K562 (cell line): ENCODE measurements around the gene ELF1. TPM values are rescaled to one million over a fixed set of nuclear protein-coding genes. Genes with fewer than 3 reads are reported as not detected.
A peak's percentile ranks its signal among the peaks of the same experiment; 100 is the strongest.

ENCODE experiments used
- ATAC-seq: fragments of 200-7000 bp; cut with Tn5 transposase; 3 replicates; pipeline ENCODE4 v1.9.1; 2020; ENCODE audit warnings: moderate library complexity
- BruUV-seq: library from RNA; stranded (reverse); fragments of 400-500 nt; replicated peaks from 2 replicates; lab custom pipeline; 2021; lab: Mats Ljungman, UMichigan
- CTCF ChIA-PET: fragments of 300-600 bp; formaldehyde crosslinking; extraction: SDS; loops from one replicate; lab custom pipeline; 2021; ENCODE audit warnings: low intra/inter-chr PET ratio; lab: Yijun Ruan, JAX
- POLR2A ChIA-PET: fragments of 300-600, 350-650 bp; sonication (Branson Sonifier 250); formaldehyde crosslinking; extraction: SDS; loops from one replicate; lab custom pipeline; 2021; ENCODE audit warnings: antibody characterized with exemption, inconsistent platforms; lab: Yijun Ruan, JAX
- DNase-seq, 4 experiments: peaks; one replicate each; pipeline versions ENCODE4 v3.0.0 to v3.0.0-alpha.2; 2011 to 2018; ENCODE audit warnings: low spot score in 3 of 4, mixed read lengths in 3 of 4; ENCODE audit errors: extremely low read depth in 1 of 4
- FAIRE-seq: peaks from 2 replicates; lab custom pipeline; 2011; peaks lifted over from hg19 to GRCh38; lab: Jason Lieb, UNC
- H2AFZ ChIP-seq: 2 replicates; pipeline ENCODE4 v1.6.0; 2011; ENCODE audit warnings: low read depth, low read length, control low read depth, inconsistent platforms
- H3K27ac ChIP-seq: fragments of 200-600 bp; 3 replicates; pipeline ENCODE4 v1.8.0; 2011; ENCODE audit warnings: low read depth, mild to moderate bottlenecking, control low read depth, inconsistent platforms, low read length, moderate library complexity, mixed read lengths; ENCODE audit errors: extremely low read depth
- H3K27me3 ChIP-seq, 2 experiments: fragments of 300-600 bp in 1 of 2; 2 replicates in 1 of 2; 3 replicates in 1 of 2; pipeline versions ENCODE4 v1.6.0 to v1.8.0; 2011; ENCODE audit warnings: inconsistent platforms in 2 of 2, low read length in 2 of 2, mild to moderate bottlenecking in 1 of 2, mixed read lengths in 1 of 2, moderate library complexity in 1 of 2; ENCODE audit not compliant: control insufficient read depth in 2 of 2, insufficient read depth in 2 of 2
- H3K36me3 ChIP-seq: fragments of 300-600 bp; 3 replicates; pipeline ENCODE4 v1.8.0; 2011; ENCODE audit warnings: mild to moderate bottlenecking, low read length, inconsistent platforms; ENCODE audit not compliant: control insufficient read depth, insufficient read depth
- H3K4me1 ChIP-seq, 2 experiments: fragments of 200-600 bp in 1 of 2; replicated peaks in 1 of 2; 2 replicates in 1 of 2; 3 replicates in 1 of 2; pipeline versions ENCODE4 v1.5.1 to v1.8.0; 2011; ENCODE audit warnings: inconsistent platforms in 2 of 2, low read length in 2 of 2, mild to moderate bottlenecking in 1 of 2, mixed read lengths in 1 of 2, moderate library complexity in 1 of 2; ENCODE audit not compliant: control insufficient read depth in 2 of 2, insufficient read depth in 2 of 2
- H3K4me2 ChIP-seq: 2 replicates; pipeline ENCODE4 v1.6.1; 2011; ENCODE audit warnings: low read length, control low read depth, inconsistent platforms, mixed read lengths; ENCODE audit not compliant: insufficient read depth
- H3K4me3 ChIP-seq: fragments of 200-600 bp; sonication (generic), shearing (Covaris generic); 2 replicates; pipeline ENCODE4 v1.5.1; 2016; ENCODE audit warnings: control low read depth, inconsistent platforms
- H3K79me2 ChIP-seq: fragments of 200-600 bp; 3 replicates; pipeline ENCODE4 v1.8.0; 2011; ENCODE audit warnings: low read length, inconsistent platforms; ENCODE audit not compliant: control insufficient read depth, insufficient read depth
- H3K9ac ChIP-seq, 2 experiments: 2 replicates each; pipeline versions ENCODE4 v1.6.0 to v1.6.1; 2011; ENCODE audit warnings: low read depth in 2 of 2, low read length in 2 of 2, control low read depth in 1 of 2, inconsistent platforms in 1 of 2, mild to moderate bottlenecking in 1 of 2, mixed read lengths in 1 of 2; ENCODE audit not compliant: insufficient read depth in 1 of 2
- H3K9me1 ChIP-seq: one replicate; pipeline ENCODE4 v1.6.0; 2011; ENCODE audit warnings: inconsistent platforms, mild to moderate bottlenecking, low read length, moderate library complexity; ENCODE audit not compliant: control insufficient read depth, insufficient read depth
- H3K9me3 ChIP-seq: replicated peaks from 2 replicates; pipeline ENCODE4 v1.5.1; 2011; ENCODE audit warnings: low read depth, low read length, inconsistent platforms; ENCODE audit not compliant: control insufficient read depth, insufficient read depth
- H4K20me1 ChIP-seq: replicated peaks from 2 replicates; pipeline ENCODE4 v1.6.1; 2011; ENCODE audit warnings: low read length, inconsistent platforms, mixed read lengths; ENCODE audit not compliant: control insufficient read depth, insufficient read depth
- CBFA2T2 ChIP-seq: fragments of 450-650 bp; conservative IDR thresholded peaks from 2 replicates; pipeline ENCODE4 v1.6.1; 2017; ENCODE audit warnings: mild to moderate bottlenecking
- CBFA2T3 ChIP-seq: fragments of 450-650 bp; IDR thresholded peaks from 2 replicates; pipeline ENCODE4 v1.6.1; 2017
- HDAC1 ChIP-seq, 2 experiments: fragments of 450-650 bp; IDR thresholded peaks; 2 replicates each; pipeline ENCODE4 v1.6.1; 2016 to 2017; ENCODE audit warnings: inconsistent platforms in 1 of 2, mild to moderate bottlenecking in 1 of 2, moderate library complexity in 1 of 2
- KDM1A ChIP-seq, 2 experiments: fragments of 450-650 bp; IDR thresholded peaks; 2 replicates each; pipeline ENCODE4 v1.6.1; 2016; ENCODE audit warnings: mild to moderate bottlenecking in 2 of 2
- TBL1XR1 ChIP-seq, 2 experiments: IDR thresholded peaks; 2 replicates each; pipeline ENCODE4 v1.6.1; 2012; ENCODE audit warnings: improper control_type of control experiment in 2 of 2, low read length in 2 of 2, mild to moderate bottlenecking in 1 of 2
- WGBS: fragments of 100-300 bp; shearing (Covaris generic); methylation state at CpG from one replicate; pipeline ENCODE4 v1.1.6; 2016; ENCODE audit warnings: low coverage, mixed read lengths; ENCODE audit not compliant: insufficient coverage; ENCODE audit errors: missing lambda C conversion rate; 5-methylcytosine and 5-hydroxymethylcytosine counted together
- in situ Hi-C: fragments of 300-500 bp; cut with MboI; formaldehyde crosslinking; loops from 4 replicates; pipeline ENCODE4 v1.15.0; 2018; ENCODE audit warnings: inconsistent platforms, mixed read lengths
- intact Hi-C: fragments of 100-400 bp; cut with micrococcal nuclease; formaldehyde crosslinking; loops from 2 replicates; pipeline ENCODE4 v1.14.2; 2022
- polyA plus RNA-seq, 8 experiments: library from polyadenylated mRNA; depleted of rRNA in 4 of 8; stranded (reverse) in 5 of 8; unstranded in 3 of 8; fragments of >200 nt; fragmentation: Nextera tagmentation in 2 of 8; fragmentation: Illumina TruSeq in 1 of 8; extraction: Ambion mirVana in 2 of 8; extraction: Trizol in 1 of 8; gene quantifications; 2 replicates each; pipeline versions ENCODE4 v1.2.1 to v1.2.3, GENCODE V29; 2011 to 2014; ENCODE audit warnings: inconsistent platforms in 1 of 8, missing spikeins in 1 of 8
- total RNA-seq, 7 experiments: library from RNA; depleted of rRNA in 6 of 7; stranded (reverse); fragments of >200 nt in 6 of 7; fragmentation: Illumina TruSeq in 2 of 7; extraction: Trizol in 2 of 7; gene quantifications; 2 replicates each; pipeline versions ENCODE4 v1.2.1 to v1.2.3, GENCODE V29; 2011 to 2021; ENCODE audit warnings: low replicate concordance in 1 of 7
- TF ChIP-seq, protein P1 (sequence below): fragments of 450-650 bp; IDR thresholded peaks from 2 replicates; pipeline ENCODE4 v1.6.1; 2016; ENCODE audit warnings: mild to moderate bottlenecking, moderate library complexity
- TF ChIP-seq, protein P2 (sequence below): fragments of 450-650 bp; formaldehyde crosslinking; IDR thresholded peaks from 2 replicates; pipeline ENCODE4 v1.4.0; 2020; ENCODE audit warnings: mild to moderate bottlenecking, moderate library complexity

The ELF1 gene
- total and polyA plus RNA-seq, 9 of the 15 experiments (the other 6 are each of a cell fraction or from before 2014, with no cell fraction given): 24.7 to 54.4 (median 33.4) TPM

DNA sequence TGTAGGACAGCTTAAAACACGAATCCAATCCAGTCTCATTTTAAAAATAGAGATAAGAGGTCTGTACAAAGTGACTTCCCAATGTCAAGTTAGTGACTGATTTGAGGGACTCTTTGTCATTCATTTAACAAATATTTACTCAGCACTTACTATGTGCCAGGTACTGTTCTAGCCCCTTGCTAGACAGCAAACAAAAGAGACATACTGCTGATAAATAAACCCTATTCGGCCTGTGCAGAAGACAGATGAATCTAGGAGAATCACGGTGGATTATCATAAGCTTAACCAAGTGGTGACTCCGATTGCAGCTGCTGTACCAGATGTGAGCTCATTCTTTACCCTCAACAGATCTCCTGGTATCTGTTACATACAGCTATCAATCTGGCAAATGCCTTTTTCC, 6.4 kb upstream of the ELF1 start:
- Histone ChIP-seq H3K4me2 (no peak overlapping the region), H3K27me3 (no peaks in the 10 kb centered on the region), H3K9me3 (no peaks in the 10 kb centered on the region), H3K36me3 (peaks cover 6% of the 10 kb centered on the region; the same call in 2 of the 3 replicates), H3K4me3 (no peak overlapping the region), H2AFZ (no peak overlapping the region), H3K27ac (no peak overlapping the region)
- ATAC-seq (no peak; the same call in 1 of the 3 replicates), DNase-seq (no peak)
- intact Hi-C loops: loop anchor here (10.0 kb wide), 1 partner anchor 241 kb away; the partner anchor contains the start of gene SLC25A15
- POLR2A ChIA-PET: no interaction called here
- WGBS: 14% methylated on average over 4 of the region's 4 CpGs
- TF ChIP-seq, protein P1, sequence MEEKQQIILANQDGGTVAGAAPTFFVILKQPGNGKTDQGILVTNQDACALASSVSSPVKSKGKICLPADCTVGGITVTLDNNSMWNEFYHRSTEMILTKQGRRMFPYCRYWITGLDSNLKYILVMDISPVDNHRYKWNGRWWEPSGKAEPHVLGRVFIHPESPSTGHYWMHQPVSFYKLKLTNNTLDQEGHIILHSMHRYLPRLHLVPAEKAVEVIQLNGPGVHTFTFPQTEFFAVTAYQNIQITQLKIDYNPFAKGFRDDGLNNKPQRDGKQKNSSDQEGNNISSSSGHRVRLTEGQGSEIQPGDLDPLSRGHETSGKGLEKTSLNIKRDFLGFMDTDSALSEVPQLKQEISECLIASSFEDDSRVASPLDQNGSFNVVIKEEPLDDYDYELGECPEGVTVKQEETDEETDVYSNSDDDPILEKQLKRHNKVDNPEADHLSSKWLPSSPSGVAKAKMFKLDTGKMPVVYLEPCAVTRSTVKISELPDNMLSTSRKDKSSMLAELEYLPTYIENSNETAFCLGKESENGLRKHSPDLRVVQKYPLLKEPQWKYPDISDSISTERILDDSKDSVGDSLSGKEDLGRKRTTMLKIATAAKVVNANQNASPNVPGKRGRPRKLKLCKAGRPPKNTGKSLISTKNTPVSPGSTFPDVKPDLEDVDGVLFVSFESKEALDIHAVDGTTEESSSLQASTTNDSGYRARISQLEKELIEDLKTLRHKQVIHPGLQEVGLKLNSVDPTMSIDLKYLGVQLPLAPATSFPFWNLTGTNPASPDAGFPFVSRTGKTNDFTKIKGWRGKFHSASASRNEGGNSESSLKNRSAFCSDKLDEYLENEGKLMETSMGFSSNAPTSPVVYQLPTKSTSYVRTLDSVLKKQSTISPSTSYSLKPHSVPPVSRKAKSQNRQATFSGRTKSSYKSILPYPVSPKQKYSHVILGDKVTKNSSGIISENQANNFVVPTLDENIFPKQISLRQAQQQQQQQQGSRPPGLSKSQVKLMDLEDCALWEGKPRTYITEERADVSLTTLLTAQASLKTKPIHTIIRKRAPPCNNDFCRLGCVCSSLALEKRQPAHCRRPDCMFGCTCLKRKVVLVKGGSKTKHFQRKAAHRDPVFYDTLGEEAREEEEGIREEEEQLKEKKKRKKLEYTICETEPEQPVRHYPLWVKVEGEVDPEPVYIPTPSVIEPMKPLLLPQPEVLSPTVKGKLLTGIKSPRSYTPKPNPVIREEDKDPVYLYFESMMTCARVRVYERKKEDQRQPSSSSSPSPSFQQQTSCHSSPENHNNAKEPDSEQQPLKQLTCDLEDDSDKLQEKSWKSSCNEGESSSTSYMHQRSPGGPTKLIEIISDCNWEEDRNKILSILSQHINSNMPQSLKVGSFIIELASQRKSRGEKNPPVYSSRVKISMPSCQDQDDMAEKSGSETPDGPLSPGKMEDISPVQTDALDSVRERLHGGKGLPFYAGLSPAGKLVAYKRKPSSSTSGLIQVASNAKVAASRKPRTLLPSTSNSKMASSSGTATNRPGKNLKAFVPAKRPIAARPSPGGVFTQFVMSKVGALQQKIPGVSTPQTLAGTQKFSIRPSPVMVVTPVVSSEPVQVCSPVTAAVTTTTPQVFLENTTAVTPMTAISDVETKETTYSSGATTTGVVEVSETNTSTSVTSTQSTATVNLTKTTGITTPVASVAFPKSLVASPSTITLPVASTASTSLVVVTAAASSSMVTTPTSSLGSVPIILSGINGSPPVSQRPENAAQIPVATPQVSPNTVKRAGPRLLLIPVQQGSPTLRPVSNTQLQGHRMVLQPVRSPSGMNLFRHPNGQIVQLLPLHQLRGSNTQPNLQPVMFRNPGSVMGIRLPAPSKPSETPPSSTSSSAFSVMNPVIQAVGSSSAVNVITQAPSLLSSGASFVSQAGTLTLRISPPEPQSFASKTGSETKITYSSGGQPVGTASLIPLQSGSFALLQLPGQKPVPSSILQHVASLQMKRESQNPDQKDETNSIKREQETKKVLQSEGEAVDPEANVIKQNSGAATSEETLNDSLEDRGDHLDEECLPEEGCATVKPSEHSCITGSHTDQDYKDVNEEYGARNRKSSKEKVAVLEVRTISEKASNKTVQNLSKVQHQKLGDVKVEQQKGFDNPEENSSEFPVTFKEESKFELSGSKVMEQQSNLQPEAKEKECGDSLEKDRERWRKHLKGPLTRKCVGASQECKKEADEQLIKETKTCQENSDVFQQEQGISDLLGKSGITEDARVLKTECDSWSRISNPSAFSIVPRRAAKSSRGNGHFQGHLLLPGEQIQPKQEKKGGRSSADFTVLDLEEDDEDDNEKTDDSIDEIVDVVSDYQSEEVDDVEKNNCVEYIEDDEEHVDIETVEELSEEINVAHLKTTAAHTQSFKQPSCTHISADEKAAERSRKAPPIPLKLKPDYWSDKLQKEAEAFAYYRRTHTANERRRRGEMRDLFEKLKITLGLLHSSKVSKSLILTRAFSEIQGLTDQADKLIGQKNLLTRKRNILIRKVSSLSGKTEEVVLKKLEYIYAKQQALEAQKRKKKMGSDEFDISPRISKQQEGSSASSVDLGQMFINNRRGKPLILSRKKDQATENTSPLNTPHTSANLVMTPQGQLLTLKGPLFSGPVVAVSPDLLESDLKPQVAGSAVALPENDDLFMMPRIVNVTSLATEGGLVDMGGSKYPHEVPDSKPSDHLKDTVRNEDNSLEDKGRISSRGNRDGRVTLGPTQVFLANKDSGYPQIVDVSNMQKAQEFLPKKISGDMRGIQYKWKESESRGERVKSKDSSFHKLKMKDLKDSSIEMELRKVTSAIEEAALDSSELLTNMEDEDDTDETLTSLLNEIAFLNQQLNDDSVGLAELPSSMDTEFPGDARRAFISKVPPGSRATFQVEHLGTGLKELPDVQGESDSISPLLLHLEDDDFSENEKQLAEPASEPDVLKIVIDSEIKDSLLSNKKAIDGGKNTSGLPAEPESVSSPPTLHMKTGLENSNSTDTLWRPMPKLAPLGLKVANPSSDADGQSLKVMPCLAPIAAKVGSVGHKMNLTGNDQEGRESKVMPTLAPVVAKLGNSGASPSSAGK: no peak
- TF ChIP-seq CBFA2T2: 0 out of 2 replicates have a peak, but pooled peaks have one; percentile 9
- TF ChIP-seq CBFA2T3: peak; percentile 39
- TF ChIP-seq, protein P2, sequence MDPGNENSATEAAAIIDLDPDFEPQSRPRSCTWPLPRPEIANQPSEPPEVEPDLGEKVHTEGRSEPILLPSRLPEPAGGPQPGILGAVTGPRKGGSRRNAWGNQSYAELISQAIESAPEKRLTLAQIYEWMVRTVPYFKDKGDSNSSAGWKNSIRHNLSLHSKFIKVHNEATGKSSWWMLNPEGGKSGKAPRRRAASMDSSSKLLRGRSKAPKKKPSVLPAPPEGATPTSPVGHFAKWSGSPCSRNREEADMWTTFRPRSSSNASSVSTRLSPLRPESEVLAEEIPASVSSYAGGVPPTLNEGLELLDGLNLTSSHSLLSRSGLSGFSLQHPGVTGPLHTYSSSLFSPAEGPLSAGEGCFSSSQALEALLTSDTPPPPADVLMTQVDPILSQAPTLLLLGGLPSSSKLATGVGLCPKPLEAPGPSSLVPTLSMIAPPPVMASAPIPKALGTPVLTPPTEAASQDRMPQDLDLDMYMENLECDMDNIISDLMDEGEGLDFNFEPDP: no peak
- TF ChIP-seq KDM1A (IDR thresholded peaks at IDR 0.05): peak; percentile 69 to 73
- no peak for TF ChIP-seq TBL1XR1 (IDR thresholded peaks at IDR 0.05; ENCODE audit: low read length in 2 of 2)
- TF ChIP-seq HDAC1 (IDR thresholded peaks at IDR 0.05): peak in 1 of 2 experiments; percentile 20; a peak in 1 of 4 replicates
- TF ChIP-seq, all 486 proteins: peak for 4
- no peak for FAIRE-seq
- peaks cover 50% of the 10 kb centered on the region for H3K79me2 ChIP-seq
- in situ Hi-C loops: no loop called here
- CTCF ChIA-PET: no interaction called here
- peaks cover 0 to 7% of the 10 kb centered on the region in 2 experiments; a peak in 4 of 5 replicates for H3K4me1 ChIP-seq
- H3K9ac ChIP-seq: no peak overlapping the region
- BruUV-seq: no TSS peak
- 0 out of 2 replicates have a peak, but pooled peaks cover 3% of the 10 kb centered on the region for H4K20me1 ChIP-seq
- no peaks in the 10 kb centered on the region for H3K9me1 ChIP-seq
